Measurements from ENCODE around the gene TRIM43B. TPM values are rescaled to one million over a fixed set of nuclear protein-coding genes. Genes with fewer than 3 reads are reported as not detected.
"Not testable (repeated sequence)": the region's sequence is repeated elsewhere in the genome, so short reads cannot be mapped to it uniquely, and the experiment has no call there.

TRIM43B gene
- polyA plus RNA-seq, 2 of the 4 experiments (the other 2 are of a cell fraction): 0.12 TPM; not detected in 1

DNA sequence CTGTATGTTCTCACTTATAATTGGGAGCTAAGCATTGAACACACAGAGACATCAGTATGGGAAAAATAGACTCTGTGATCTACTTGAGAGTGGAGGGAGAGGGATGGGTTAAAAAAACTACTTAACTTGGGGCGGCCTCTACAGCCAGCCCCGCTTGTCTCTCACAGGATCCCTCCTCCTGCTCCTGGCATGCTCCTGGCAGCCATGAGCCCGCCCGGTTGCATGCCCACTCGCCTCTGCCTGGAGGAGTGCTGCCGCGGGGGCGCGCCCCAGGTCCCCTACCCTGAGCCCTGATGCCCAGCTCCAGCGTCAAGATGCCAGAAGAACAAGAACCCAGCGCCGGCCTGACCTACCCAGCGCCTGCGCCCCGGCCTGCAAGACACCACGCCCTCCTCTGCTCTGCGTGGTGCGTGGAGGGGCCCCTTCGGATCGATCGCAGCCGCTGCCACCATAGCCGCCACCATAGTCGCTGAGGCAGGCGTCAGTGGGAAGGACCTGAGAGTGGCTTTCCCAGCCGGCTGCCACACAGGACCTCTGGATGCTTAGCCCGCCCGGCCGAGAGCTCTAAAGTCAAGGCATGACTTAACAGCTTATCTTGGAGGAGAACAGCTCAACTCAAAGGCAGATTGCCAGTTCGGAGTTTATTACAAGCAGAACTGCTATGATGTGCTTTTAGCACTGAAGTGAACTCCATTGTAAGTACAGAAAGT is 49.2 kb downstream of the TRIM43B start:
- H3K27ac ChIP-seq, POLR2A ChIA-PET: not testable (repeated sequence)
- ATAC-seq: peak in 1 of 2 experiments; percentile 31; a peak in 2 of 6 replicates

DNA sequence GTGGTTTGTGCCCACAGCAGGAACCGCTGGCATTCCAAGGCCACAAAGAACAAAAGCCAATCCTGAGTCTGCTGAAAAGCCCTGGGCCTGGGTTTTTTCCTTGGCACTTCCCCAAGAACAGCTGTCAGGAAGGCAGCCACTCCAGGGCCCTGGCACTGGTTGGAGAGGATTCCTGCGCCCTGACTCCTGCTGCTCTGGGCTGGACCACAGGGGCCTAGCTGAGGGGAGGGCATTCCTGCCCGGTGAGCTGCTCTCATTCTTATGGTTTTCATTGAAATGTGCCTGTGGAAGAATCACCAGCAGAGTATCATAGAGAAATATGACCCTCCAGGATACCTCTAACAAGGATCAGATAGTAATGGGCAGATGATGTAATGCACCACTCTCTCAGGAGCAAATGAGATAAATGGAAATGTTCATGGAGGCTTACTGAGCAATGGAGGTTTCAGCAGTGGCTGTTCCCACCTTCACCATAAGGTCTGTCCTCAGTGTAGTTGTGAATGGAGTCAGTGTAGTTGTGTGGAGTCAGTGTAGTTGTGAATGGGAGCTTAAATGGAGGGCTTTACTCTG is 50.0 kb downstream of the TRIM43B start:
- H3K9me3 ChIP-seq; DNase-seq (ENCODE audit: low read depth in 1 of 2, low spot score in 1 of 2); POLR2A ChIA-PET; H3K4me3 ChIP-seq; FAIRE-seq; H3K4me2 ChIP-seq; CTCF ChIA-PET; H3K27ac ChIP-seq; H3K4me1 ChIP-seq: not testable (repeated sequence)
- peak; percentile 85 to 87 for ATAC-seq
- WGBS (ENCODE audit: missing lambda C conversion rate): 0% methylated on average over 1 of the region's 3 CpGs

More for the DNA sequence above, 49.2 kb downstream of the TRIM43B start:
- H3K4me1 ChIP-seq; CTCF ChIA-PET; H3K4me2 ChIP-seq; DNase-seq (ENCODE audit: low read depth in 1 of 2, low spot score in 1 of 2); H3K9me3 ChIP-seq; FAIRE-seq; H3K4me3 ChIP-seq: not testable (repeated sequence)
- no CpG with 5 or more reads among the region's 30 CpGs for WGBS (ENCODE audit: missing lambda C conversion rate)

DNA sequence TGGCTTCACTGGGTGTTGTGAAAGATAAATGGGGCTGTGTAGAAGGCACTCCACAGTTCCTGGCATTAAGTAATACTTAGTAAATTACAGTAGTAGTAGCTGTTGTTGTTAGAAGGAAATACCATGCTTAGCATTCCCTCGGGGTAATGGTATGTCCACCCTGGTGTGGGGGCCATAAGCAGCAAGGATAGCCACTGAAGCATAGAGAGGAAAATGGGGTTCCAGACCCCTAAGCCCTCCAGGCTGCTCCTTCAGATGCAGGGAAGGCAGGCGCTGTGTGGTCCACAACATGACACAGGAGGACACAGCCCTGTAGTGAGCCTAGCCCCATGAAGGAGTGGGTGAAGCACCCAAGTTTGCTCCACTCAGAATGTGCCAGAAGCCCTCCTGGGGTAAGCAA is 50.6 kb downstream of the TRIM43B start:
- H3K4me2 ChIP-seq; DNase-seq (ENCODE audit: low read depth in 1 of 2, low spot score in 1 of 2); H3K9me3 ChIP-seq; FAIRE-seq; H3K4me1 ChIP-seq; H3K27ac ChIP-seq; H3K4me3 ChIP-seq; CTCF ChIA-PET; POLR2A ChIA-PET: not testable (repeated sequence)
- peak in 1 of 2 experiments; percentile 6; a peak in 2 of 6 replicates for ATAC-seq
- WGBS (ENCODE audit: missing lambda C conversion rate): 42% methylated on average over 2 of the region's 2 CpGs

DNA sequence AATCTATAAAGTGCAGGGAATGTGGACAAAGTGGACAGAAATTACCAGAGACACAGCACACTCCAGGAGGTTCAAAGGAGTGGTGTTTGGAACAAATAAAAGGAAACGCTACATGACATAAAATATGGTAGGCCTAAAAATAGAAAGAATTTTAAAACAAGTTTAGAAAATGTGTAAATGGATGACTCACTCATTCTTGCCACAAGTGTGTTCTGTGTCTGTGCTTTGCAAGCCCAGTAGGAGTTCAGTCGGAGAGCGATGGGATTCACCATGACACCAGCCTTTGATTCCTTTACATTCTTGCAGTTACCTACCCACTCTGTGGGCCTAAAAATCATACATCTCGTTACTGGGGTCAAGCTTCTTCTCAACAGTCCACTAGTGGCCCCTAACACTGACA is 51.2 kb downstream of the TRIM43B start:
- CTCF ChIA-PET; H3K4me2 ChIP-seq; H3K4me1 ChIP-seq; POLR2A ChIA-PET; H3K9me3 ChIP-seq; DNase-seq (ENCODE audit: low read depth in 1 of 2, low spot score in 1 of 2); FAIRE-seq; H3K27ac ChIP-seq; H3K4me3 ChIP-seq; ATAC-seq: not testable (repeated sequence)
- 0% methylated on average over 1 of the region's 4 CpGs for WGBS (ENCODE audit: missing lambda C conversion rate)

DNA sequence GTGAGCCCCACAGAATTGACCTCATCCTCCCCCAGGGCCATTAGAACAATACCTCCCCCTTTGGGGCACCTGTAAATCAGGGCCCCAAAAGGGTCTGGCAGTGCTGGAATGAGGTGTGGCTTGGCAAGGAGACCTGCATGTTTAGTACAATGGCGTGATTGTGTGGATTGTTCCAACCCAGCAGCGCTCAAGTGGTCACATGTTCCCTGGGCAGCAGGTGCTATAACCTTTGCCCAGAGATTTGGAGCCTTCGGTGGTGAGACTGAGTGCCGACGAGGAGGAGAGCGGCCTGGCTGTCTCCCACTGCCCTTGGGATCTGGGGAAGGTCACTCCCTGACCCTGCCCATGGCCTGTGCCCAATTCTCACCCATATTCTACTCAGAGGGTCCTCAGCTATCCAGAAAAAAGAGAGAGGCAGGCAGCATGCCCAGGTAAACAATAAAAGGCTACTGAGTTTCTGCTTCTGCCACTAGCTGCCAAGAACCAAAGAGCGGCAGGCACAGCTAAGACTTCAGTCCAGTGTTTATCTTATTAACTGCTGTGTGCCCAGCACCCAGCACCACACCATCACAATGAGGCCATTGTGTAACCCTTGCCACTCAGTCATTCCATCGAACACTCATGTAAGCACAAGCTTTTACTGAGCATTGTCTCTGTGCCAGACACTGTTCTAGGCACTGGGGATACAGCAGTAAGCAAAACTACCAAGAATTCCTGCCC is 54.6 kb downstream of the TRIM43B start:
- DNase-seq (ENCODE audit: low read depth in 1 of 2, low spot score in 1 of 2); H3K4me2 ChIP-seq; H3K4me1 ChIP-seq; POLR2A ChIA-PET; FAIRE-seq; H3K27ac ChIP-seq; CTCF ChIA-PET; ATAC-seq; H3K9me3 ChIP-seq; H3K4me3 ChIP-seq: not testable (repeated sequence)
- no CpG with 5 or more reads among the region's 8 CpGs for WGBS (ENCODE audit: missing lambda C conversion rate)

DNA sequence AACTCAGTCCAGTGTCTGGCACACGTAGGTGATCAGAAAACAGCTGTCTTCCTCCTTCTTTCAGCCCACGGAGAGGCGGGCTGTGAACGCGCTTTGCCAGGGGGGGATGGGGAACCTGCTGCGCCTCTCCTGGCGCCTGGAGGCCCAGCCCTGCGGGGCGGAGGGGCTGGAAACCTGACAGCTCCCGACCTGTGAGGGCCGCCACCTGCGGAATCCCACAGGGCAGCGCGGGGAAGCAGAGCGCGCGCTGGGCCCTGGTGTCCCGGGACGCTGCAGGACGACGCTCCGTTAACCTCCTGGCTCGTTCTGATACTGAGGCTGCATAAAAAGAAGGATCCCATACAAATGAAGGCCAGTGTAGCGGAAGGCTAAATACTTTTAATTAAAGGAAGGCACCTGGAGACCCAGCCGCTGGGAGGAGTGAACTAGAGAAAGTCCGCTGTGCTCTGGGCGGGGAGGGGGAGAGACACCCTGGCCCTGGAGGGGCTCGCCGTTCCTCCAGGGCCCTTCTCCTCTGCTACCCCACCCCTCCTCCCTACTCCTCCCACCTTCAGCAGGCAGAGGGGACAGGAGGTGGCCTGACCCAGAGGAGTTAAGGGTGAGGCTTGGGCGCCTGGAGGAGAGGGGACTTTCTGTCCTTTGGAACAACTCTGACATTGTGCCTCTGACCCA is 57.2 kb downstream of the TRIM43B start:
- H3K4me3 ChIP-seq; DNase-seq (ENCODE audit: low read depth in 1 of 2, low spot score in 1 of 2); H3K27ac ChIP-seq; H3K9me3 ChIP-seq; ATAC-seq; H3K4me1 ChIP-seq; H3K4me2 ChIP-seq; FAIRE-seq; CTCF ChIA-PET; POLR2A ChIA-PET: not testable (repeated sequence)
- 40% methylated on average over 16 of the region's 30 CpGs for WGBS (ENCODE audit: missing lambda C conversion rate)

Small RNAs within 50 kb of the gene (small RNA-seq; reads per million reads assigned to genes)
- 0 reads per million in 6 experiments for gene AC009237.11
- 0 reads per million in 6 experiments for gene AC133104.2

Other genes with a start within 250 kb of the TRIM43B start
- 0.08 and 0.13 TPM in 2 replicates for gene PROM2, start 210.3 kb downstream of the TRIM43B start, polyA plus RNA-seq (2011; rRNA removed)
- 0.04 to 0.16 TPM (median 0.09 TPM) in 3 replicates for gene PROM2, start 210.3 kb downstream of the TRIM43B start, polyA plus RNA-seq (2017; fragmentation: RNase III; extraction: RNeasy Plus Mini Kit Qiagen cat#74134 plus additional on column Dnase treatment)
- gene KCNIP3, start 187.4 kb downstream of the TRIM43B start, polyA plus RNA-seq (2011; rRNA removed): 0.13 and 0.25 TPM in 2 replicates
- gene KCNIP3, start 187.4 kb downstream of the TRIM43B start, polyA plus RNA-seq (2017; fragmentation: RNase III; extraction: RNeasy Plus Mini Kit Qiagen cat#74134 plus additional on column Dnase treatment): 0.70 to 0.94 TPM (median 0.84 TPM) in 3 replicates
- 33.0 and 35.2 TPM in 2 replicates for gene FAHD2A, start 82.0 kb downstream of the TRIM43B start, polyA plus RNA-seq (2011; rRNA removed)
- gene FAHD2A, start 82.0 kb downstream of the TRIM43B start, polyA plus RNA-seq (2017; fragmentation: RNase III; extraction: RNeasy Plus Mini Kit Qiagen cat#74134 plus additional on column Dnase treatment): 25.8 to 30.6 TPM (median 28.1 TPM) in 3 replicates
- gene TRIM43, start 107.2 kb upstream of the TRIM43B start, polyA plus RNA-seq (2011; rRNA removed): not detected in 2 replicates
- not detected in 3 replicates for gene TRIM43, start 107.2 kb upstream of the TRIM43B start, polyA plus RNA-seq (2017; fragmentation: RNase III; extraction: RNeasy Plus Mini Kit Qiagen cat#74134 plus additional on column Dnase treatment)

Measured in A549 (cell line).